HUES48 (cell line): ENCODE measurements around the gene MBD2.
"Not testable (repeated sequence)": the region's sequence is repeated elsewhere in the genome, so short reads cannot be mapped to it uniquely, and the experiment has no call there.

Experiments
- H3K27ac ChIP-seq: one replicate; pipeline ENCODE4 v1.7.0; 2013; ENCODE audit warnings: low read depth, low read length, inconsistent platforms
- H3K27me3 ChIP-seq: 2 replicates; pipeline ENCODE4 v1.6.1; 2013; ENCODE audit warnings: mild to moderate bottlenecking, low read length; ENCODE audit not compliant: control insufficient read depth, insufficient read depth
- H3K36me3 ChIP-seq: 2 replicates; pipeline ENCODE4 v1.6.1; 2013; ENCODE audit warnings: low read length; ENCODE audit not compliant: control insufficient read depth, insufficient read depth
- H3K4me1 ChIP-seq: 2 replicates; pipeline ENCODE4 v1.6.1; 2013; ENCODE audit warnings: mild to moderate bottlenecking, low read length; ENCODE audit not compliant: control insufficient read depth, insufficient read depth
- H3K4me3 ChIP-seq: 2 replicates; pipeline ENCODE4 v1.5.1; 2013; ENCODE audit warnings: mild to moderate bottlenecking, low read depth, low read length
- H3K9ac ChIP-seq: 2 replicates; pipeline ENCODE4 v1.6.1; 2013; ENCODE audit warnings: mild to moderate bottlenecking, low read depth, low read length, moderate library complexity
- H3K9me3 ChIP-seq: 2 replicates; pipeline ENCODE4 v1.6.1; 2013; ENCODE audit warnings: low read length; ENCODE audit not compliant: control insufficient read depth, insufficient read depth

Gene MBD2

GRCh38 chr18:54218299-54218698, 6.2 kb downstream of the MBD2 start:
- H3K27me3 ChIP-seq, result no peaks in the 10 kb centered on the region
- H3K9ac ChIP-seq, result no peak overlapping the region
- no peak overlapping the region for H3K4me3 ChIP-seq
- 0 out of 2 replicates have a peak, but pooled peaks cover 9% of the 10 kb centered on the region for H3K36me3 ChIP-seq
- H3K27ac ChIP-seq, result no peak overlapping the region
- no peaks in the 10 kb centered on the region for H3K9me3 ChIP-seq
- peaks cover 18% of the 10 kb centered on the region for H3K4me1 ChIP-seq

GRCh38 chr18:54217624-54218023, 6.8 kb downstream of the MBD2 start:
- Histone ChIP-seq H3K9ac (no peak overlapping the region), H3K4me3 (no peak overlapping the region), H3K36me3 (0 out of 2 replicates have a peak, but pooled peaks cover 6% of the 10 kb centered on the region), H3K4me1 (peaks cover 13% of the 10 kb centered on the region), H3K27ac (no peak overlapping the region), H3K9me3 (no peaks in the 10 kb centered on the region), H3K27me3 (no peaks in the 10 kb centered on the region)

- peaks cover 8% of the 10 kb centered on the region for H3K4me1 ChIP-seq
Measured at GRCh38 chr18:54215069-54215468, 9.4 kb downstream of the MBD2 start.

GRCh38 chr18:54210463-54210862, 14.0 kb downstream of the MBD2 start:
- H3K36me3 ChIP-seq, result no peaks in the 10 kb centered on the region
- no peak overlapping the region for H3K9ac ChIP-seq
- H3K27ac ChIP-seq, result no peak overlapping the region
- H3K27me3 ChIP-seq, result no peaks in the 10 kb centered on the region
- H3K4me1 ChIP-seq, result no peaks in the 10 kb centered on the region
- H3K9me3 ChIP-seq, result no peaks in the 10 kb centered on the region
- H3K4me3 ChIP-seq, result no peak overlapping the region

More at GRCh38 chr18:54215069-54215468, 9.4 kb downstream of the MBD2 start:
- Histone ChIP-seq H3K4me3 (no peak overlapping the region), H3K36me3 (no peaks in the 10 kb centered on the region), H3K27ac (no peak overlapping the region), H3K9me3 (no peaks in the 10 kb centered on the region), H3K27me3 (no peaks in the 10 kb centered on the region), H3K9ac (no peak overlapping the region)

GRCh38 chr18:54209471-54210180, 14.8 kb downstream of the MBD2 start:
- Histone ChIP-seq H3K4me1 (no peaks in the 10 kb centered on the region), H3K9ac (no peak overlapping the region), H3K9me3 (no peaks in the 10 kb centered on the region), H3K27me3 (no peaks in the 10 kb centered on the region), H3K27ac (no peak overlapping the region), H3K4me3 (no peak overlapping the region), H3K36me3 (peaks cover 4% of the 10 kb centered on the region; the same call in 1 of the 2 replicates)

- Histone ChIP-seq H3K36me3 (peaks cover 32% of the 10 kb centered on the region), H3K27me3 (no peaks in the 10 kb centered on the region), H3K9me3 (no peaks in the 10 kb centered on the region), H3K4me3 (no peak overlapping the region), H3K9ac (no peak overlapping the region), H3K27ac (no peak overlapping the region), H3K4me1 (no peaks in the 10 kb centered on the region)
Measured at GRCh38 chr18:54206447-54206846, 18.0 kb downstream of the MBD2 start.

GRCh38 chr18:54205959-54206358, 18.5 kb downstream of the MBD2 start:
- Histone ChIP-seq H3K9me3 (no peaks in the 10 kb centered on the region), H3K27ac (no peak overlapping the region), H3K4me1 (no peaks in the 10 kb centered on the region), H3K27me3 (no peaks in the 10 kb centered on the region), H3K36me3 (peaks cover 36% of the 10 kb centered on the region), H3K9ac (no peak overlapping the region), H3K4me3 (no peak overlapping the region)

- H3K4me3 ChIP-seq, H3K27ac ChIP-seq, H3K9ac ChIP-seq, H3K9me3 ChIP-seq, H3K27me3 ChIP-seq, H3K4me1 ChIP-seq: not testable (repeated sequence)
- H3K36me3 ChIP-seq, result peaks cover 36% of the 10 kb centered on the region
Measured at GRCh38 chr18:54205448-54205847, 19.0 kb downstream of the MBD2 start.

GRCh38 chr18:54204883-54205282, 19.6 kb downstream of the MBD2 start:
- H3K9ac ChIP-seq, result no peak overlapping the region
- H3K36me3 ChIP-seq, result peaks cover 37% of the 10 kb centered on the region
- no peaks in the 10 kb centered on the region for H3K4me1 ChIP-seq
- H3K27ac ChIP-seq, result no peak overlapping the region
- H3K4me3 ChIP-seq, result no peak overlapping the region
- H3K27me3 ChIP-seq, result no peaks in the 10 kb centered on the region
- no peaks in the 10 kb centered on the region for H3K9me3 ChIP-seq

GRCh38 chr18:54203914-54204313, 20.6 kb downstream of the MBD2 start:
- Histone ChIP-seq H3K4me3 (no peak overlapping the region), H3K36me3 (peaks cover 39% of the 10 kb centered on the region), H3K27ac (no peak overlapping the region), H3K9me3 (no peaks in the 10 kb centered on the region), H3K27me3 (no peaks in the 10 kb centered on the region), H3K9ac (no peak overlapping the region), H3K4me1 (no peaks in the 10 kb centered on the region)

GRCh38 chr18:54202851-54203250, 21.6 kb downstream of the MBD2 start:
- H3K4me3 ChIP-seq, result no peak overlapping the region
- no peak overlapping the region for H3K27ac ChIP-seq
- H3K4me1 ChIP-seq, result no peaks in the 10 kb centered on the region
- H3K9ac ChIP-seq, result no peak overlapping the region
- peaks cover 39% of the 10 kb centered on the region for H3K36me3 ChIP-seq
- no peaks in the 10 kb centered on the region for H3K27me3 ChIP-seq
- no peaks in the 10 kb centered on the region for H3K9me3 ChIP-seq
